AG10803 (cell line): ENCODE measurements around the gene CPT1A.

ENCODE experiments used
- DNase-seq: peaks from one replicate; pipeline ENCODE4 v3.0.0; 2010; ENCODE audit warnings: low read depth
- H3K4me3 ChIP-seq: 2 replicates; pipeline ENCODE4 v1.5.1; 2011; ENCODE audit warnings: mild to moderate bottlenecking, low read length, control low read depth
- CTCF ChIP-seq: conservative IDR thresholded peaks from 2 replicates; pipeline ENCODE4 v1.5.1; 2011; ENCODE audit warnings: mild to moderate bottlenecking, low read length, control low read depth, inconsistent platforms

The CPT1A gene

GRCh38 chr11:68837583-68838571 lies 3.8 kb downstream of the CPT1A start:
- no peak for DNase-seq
- H3K4me3 ChIP-seq = peak overlapping the region; percentile 78
- TF ChIP-seq CTCF = no peak

DNA sequence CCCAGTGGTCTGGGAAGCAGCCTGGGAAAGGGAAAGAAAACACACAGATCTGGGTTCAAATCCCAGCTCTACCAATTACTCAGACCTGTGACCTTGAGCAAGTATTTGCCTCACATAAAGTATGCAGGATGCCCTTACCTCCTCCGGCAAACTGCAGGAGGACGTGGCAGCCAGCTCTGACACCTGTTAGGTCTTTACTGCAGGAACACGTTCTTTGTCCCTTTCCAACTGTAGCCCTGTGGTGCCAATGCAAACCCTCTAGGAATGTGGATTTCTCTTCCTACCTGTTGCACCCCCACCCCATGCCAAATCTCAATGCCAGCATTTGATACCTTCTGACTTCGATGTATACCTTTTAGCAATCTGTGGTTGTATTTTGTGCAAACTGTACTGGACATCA lies 6.0 kb downstream of the CPT1A start:
- H3K4me3 ChIP-seq = no peak overlapping the region
- TF ChIP-seq CTCF = no peak
- DNase-seq = no peak

GRCh38 chr11:68835328-68835727 lies 6.4 kb downstream of the CPT1A start:
- no peak overlapping the region for H3K4me3 ChIP-seq
- no peak for TF ChIP-seq CTCF
- DNase-seq = no peak

DNA sequence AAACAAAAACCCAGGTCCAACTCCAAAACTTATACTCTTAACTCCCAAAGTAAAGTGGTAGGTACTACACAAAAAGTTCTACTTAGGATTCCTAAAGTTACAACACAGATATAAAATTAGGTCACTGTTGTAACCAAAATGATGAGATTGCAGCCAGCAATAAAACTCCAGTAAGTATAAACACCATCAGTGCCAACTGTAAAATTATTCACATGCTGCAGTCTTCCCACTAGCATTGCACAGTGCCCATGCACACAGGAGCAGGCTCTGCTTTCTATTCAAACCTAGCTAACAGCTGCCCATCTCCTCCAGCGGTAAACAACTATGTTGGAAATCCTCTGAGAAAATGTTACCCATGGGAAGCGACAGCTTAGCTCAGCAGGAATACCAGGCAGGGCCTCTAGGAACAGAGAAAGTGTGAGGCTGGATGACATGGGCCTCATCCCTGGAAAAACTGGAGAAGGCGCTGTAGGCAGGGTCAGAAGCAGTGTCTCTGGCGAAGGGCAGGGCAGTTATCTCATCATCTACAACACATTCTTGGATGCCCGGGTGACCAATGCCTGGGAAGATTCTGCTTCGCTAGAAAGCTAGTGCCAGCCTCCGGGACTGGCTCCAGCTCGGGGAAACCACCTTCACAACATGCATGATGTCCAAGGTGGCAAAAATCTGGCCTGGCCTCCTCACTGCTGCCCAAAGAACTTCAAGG lies 9.1 kb downstream of the CPT1A start:
- TF ChIP-seq CTCF = peak; percentile 15; the same call in 1 of the 2 replicates
- H3K4me3 ChIP-seq = no peak overlapping the region
- DNase-seq = peak; percentile 68

DNA sequence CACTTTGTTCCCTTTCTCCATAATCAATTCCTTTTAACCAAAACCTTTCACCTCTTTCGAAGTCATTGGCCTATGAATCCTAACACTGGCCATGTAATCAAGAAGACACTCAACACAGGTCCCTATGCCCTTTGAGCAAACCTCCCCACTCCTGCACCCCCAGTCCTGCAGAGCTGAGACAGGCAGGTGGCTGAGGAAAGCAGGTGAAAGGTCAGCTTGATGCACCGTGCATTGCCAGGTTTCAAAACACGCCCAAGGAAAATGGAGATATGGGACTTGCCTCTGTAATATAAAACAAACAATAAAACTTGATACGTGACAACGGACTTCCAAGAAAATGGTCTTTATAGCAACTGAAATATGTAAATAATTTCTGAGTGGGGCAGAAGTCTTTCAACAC lies 10.6 kb downstream of the CPT1A start:
- DNase-seq = no peak
- no peak for TF ChIP-seq CTCF
- H3K4me3 ChIP-seq = no peak overlapping the region

- DNase-seq = no peak
- no peak for TF ChIP-seq CTCF
- H3K4me3 ChIP-seq = no peak overlapping the region
Observed at GRCh38 chr11:68829581-68829980, 12.1 kb downstream of the CPT1A start.
